HG02763 (cell line): ENCODE results near the gene DDX10.

ENCODE experiments used
- ATAC-seq: cut with Tn5 transposase; IDR thresholded peaks from one replicate; pipeline ENCODE4 v1.9.1; 2021; ENCODE audit warnings: mild to moderate bottlenecking, moderate library complexity; ENCODE audit not compliant: unreplicated experiment

The DDX10 gene

DNA sequence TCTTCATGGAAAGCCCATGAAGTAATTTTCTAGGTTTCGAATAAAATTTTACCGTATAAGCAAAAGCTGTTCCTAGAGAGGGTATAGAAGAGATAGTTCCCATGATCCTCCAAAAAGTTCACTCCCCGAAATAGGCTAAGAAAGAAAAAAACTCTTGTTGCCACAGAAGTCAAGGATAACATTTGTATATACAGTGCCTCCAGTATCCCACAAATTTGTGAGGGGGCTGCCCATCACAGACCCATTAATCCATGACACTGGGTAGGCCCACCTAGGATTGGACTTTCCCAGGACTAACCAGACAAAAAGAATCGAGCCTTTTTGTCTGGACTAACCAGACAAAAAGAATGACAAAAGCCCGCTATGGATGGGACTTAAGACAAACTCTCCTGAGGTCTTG, 233.0 kb downstream of the DDX10 start:
- no peak for ATAC-seq

DNA sequence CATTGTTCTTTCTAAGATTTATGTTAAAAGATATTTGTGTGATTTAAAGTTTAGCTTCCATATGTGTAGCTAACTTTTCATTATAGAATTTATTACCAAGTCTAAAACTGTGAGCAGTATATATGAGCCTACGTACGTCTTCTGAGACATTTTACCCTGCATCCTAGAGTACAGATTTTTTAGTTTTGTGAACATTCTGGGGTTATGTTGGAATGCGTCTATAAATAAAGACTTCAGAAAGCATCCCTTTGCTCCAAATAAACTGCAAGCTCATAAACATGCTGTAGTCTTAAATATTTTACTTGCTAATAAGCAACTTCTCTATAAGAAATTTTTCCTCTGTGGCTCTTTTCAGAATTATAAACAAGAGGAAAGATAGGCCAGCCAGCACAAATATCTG, 236.5 kb downstream of the DDX10 start:
- no peak for ATAC-seq

DNA sequence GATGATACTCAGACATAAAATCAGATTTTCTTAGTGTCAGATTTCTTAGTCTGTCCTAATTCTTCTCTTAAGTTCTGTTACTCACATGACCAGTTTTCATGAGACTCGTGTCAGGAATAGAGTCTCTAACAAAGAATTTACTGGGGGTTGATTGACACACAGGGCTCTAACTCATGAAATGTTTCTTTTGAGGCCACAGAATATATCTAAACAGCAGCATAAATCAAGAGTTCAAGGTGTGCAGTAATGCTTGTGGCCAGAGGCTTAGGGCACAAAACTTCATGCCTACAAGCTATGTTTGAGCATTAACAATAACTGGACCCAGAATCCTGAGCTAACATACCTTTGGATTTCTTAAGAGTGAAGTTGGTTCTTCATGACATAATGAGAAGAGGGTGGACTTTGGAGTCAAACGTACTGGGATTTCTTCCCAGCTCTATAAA, 237.2 kb downstream of the DDX10 start:
- no peak for ATAC-seq

DNA sequence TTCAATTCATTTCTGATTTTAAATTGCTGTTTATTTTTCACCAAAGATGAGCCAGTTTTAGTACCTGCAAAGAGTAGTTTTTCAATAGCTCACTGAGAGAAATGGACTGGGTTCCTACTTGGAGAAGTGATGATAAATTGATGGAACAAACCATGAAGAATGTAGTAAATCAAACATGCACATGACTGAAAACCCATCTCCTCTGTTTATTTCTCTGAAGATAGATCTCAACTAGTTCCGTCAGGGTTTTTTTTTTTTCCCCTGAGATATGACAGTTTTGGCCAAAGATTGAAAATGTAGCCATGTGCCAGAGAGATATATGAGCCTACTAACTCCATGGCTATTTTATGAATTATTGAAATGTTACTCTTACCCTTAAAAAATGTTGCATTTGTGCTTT, 239.6 kb downstream of the DDX10 start:
- ATAC-seq = no peak

DNA sequence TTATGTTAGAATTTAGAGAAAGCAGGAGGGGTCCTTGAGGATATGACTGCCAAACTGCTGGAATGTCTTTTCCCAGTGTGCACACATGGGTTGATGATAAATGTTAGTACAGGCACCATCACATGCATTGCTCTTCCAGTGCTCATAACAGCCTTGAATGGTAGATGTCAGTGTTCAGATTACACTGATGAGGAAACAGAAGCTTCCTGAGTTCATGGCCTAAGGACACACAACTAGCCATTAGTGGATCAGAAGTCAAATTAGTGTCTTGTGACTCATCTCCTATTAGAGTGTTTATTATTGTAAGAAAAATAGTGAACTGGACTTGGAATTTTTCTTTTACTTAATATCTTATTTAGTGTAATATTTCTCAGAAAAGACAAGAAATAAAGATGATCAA, 241.5 kb downstream of the DDX10 start:
- no peak for ATAC-seq

DNA sequence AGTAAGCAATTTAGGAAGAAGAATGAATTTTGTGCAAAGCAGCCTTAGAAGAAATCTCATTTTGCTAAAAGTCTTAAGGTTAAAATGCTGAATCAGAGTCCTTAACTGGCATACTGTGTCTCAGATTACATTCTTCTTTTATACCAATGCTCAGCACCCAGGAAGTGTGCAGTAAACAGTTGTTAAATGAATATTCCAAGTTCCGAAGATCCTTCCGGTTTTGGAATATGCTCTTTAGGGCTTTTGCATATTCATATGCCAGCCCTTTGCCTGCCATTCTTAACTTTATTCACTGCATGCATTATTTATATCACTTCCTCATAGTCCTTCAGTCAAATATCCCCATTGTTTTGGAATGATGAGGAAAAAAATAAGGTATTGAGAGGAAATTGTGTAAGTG, 242.0 kb downstream of the DDX10 start:
- no peak for ATAC-seq

DNA sequence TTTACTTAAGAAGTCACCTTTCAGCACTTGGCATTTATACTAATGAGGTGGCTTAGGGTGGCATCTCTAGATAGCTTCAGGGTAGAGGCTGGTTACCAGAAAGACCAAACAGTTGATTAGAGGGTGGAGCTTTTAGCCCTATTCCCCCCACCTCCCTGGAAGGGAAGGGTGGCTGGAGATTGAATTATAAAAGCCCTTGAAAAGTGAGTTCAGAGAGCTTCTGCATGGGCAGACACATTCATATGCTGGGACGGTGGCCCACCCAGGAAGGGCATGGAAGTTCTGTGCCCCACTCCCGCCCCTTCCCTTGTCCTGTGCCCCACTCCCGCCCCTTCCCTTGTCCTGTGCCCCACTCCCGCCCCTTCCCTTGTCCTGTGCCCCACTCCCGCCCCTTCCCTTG, 244.2 kb downstream of the DDX10 start:
- ATAC-seq = no peak

DNA sequence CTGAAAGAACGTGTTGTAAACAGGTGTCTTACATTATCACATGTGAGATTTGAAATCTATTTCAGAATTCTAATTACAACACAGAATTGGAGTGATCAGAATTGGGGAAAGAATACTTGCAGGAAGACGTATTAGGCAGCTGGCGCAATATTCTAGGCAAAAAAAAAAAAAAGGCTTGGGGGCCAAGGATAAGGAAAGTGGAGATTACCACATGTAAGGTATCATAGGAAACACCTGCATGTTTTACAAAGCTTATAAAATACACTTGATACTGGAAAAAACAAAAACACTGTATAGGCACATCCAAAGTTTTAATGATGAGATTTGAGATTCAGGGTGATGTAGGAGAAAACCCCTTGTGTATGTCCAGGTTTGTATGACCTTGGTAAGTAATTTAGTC, 245.1 kb downstream of the DDX10 start:
- ATAC-seq = no peak

DNA sequence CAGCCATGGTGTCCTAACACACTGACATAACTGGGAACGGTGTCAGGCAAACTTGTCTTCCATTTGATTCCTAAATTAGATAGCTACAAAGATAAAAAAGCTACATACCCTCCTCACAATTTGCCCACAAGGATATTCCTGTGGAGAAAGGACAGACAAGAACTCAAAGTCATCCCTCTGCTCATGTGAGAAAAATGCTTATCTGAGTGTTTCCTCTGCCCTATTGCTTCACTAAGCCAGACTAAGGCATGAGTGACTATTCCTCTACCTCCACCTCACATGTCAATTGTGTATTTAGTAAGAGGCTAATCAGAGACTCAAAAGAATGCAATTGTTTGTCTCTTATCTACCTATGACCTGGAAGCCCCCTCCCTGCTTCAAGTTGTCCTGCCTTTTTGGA, 247.7 kb downstream of the DDX10 start:
- ATAC-seq = no peak

DNA sequence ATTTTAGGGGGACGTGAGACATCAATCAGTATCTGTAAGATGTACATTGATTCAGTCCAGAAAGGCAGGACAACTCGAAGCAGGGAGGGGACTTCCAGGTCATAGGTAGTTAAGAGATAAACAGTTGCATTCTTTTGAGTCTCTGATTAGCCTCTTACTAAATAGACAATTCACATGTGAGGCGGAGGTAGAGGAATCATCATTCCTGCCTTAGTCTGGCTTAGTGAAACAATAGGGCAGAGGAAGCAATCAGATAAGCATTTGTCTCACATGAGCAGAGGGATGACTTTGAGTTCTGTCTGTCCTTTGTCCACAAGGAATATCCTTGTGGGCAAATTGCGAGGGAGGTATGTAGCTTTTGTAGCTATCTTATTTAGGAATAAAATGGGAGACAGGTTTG, 248.3 kb downstream of the DDX10 start:
- no peak for ATAC-seq

DNA sequence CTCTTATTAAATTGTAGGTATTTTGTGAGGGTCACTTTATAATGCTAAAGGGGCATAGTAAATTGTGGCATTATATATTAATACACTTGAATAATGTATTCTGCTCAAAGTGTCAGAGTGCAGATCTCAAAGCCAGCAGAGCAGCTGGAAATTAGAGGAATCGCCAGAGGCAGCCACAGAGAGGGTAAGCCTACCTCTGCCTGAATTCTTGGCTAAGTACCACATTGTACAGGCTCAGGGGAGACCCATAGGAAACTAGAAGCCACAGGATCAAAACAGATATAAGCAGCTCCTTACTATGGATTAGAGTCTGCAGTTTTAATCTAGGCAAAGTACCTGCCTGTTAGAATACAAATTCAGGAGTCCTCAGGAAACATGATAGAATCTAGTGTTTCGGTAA, 249.3 kb downstream of the DDX10 start:
- no peak for ATAC-seq

DNA sequence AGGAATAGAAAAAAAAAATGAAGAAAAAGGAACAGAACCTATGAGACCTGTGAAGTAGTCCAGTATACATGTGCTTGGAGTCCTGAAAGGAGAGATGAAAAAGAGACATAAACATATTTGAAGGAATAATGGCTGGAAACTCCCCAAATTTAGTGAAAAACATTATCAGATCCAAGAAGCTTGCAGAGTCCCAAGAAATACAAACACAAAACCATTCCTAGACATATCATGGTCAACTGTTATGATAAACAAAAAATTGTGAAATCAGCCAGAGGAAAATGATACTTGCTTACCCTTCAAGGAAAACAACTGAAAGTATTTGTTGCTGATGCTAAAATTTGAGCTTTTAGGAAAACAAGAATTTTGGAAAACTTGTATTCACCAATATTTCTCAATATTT, 250.1 kb downstream of the DDX10 start:
- no peak for ATAC-seq

DNA sequence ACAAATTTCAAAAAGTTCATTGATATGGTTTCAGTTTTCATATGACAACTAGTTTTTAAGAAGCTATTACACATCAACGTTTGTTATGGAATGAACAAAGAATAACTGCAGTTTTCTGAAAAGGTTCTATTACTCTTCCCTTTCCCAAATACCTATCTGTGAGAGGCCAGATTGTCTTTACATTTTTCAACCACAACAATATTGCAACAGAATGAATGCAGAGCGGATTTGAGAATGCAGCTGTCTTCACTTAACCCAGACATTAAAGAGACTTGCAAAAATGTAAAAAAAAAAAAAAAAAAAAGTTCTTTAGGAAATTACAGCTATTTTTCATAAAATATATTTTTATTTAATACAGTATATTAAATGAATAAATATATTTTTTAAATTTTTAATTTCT, 250.8 kb downstream of the DDX10 start:
- no peak for ATAC-seq

DNA sequence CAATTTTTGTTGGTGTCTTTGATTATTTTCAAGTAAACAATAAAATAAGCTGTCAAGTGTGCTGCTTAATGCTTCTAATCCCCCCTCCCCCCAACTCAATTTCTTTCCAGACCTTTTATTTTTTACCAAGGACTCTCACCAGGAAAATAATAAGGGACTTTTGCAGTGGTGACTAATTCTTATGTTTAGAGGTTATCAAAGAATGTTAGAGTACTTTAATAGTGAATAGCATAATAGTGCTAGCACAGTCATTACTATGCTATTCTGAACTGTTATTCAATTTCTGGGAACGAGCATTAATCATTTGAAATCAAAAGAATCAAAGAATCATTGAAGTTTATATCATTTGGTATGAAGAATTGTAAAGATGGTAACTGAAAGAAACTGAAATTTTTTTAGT, 251.4 kb downstream of the DDX10 start:
- ATAC-seq = no peak

DNA sequence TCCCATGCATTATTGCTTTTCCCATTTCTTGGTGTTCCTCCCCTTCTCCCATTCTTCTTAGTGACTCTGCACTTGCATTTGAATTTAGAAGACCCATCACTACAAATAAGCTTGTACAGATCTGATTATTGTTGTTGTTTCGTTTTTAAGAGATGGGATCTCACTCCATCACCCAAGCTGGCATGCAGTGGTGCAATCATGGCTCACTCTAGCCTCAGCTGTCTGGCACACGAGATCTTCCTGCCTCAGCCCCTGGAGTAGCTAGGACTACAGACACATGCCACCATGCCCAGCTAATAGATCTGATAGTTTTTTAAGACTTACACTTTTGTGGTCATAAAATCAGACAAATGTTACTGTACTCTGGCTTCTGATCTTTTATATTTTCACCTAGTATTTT, 252.1 kb downstream of the DDX10 start:
- ATAC-seq = no peak

DNA sequence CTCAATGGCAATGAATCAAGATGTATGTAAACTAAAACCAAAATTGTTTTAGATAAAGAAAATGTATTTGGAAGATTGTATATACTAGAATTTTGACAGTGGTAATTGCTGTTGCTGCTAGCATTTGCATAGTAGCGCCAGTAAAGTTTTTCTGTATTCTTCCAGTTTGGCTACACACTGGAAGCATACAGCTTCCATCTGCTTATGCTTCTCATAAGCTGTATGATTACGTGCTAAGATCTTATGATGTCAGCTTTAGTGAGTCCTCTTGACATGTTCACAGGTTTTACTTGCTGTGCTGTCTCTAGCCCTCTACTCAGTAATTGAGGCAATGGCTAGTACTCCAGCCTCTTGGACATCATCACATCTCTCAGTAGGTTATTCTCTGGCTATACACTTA, 256.3 kb downstream of the DDX10 start:
- no peak for ATAC-seq

DNA sequence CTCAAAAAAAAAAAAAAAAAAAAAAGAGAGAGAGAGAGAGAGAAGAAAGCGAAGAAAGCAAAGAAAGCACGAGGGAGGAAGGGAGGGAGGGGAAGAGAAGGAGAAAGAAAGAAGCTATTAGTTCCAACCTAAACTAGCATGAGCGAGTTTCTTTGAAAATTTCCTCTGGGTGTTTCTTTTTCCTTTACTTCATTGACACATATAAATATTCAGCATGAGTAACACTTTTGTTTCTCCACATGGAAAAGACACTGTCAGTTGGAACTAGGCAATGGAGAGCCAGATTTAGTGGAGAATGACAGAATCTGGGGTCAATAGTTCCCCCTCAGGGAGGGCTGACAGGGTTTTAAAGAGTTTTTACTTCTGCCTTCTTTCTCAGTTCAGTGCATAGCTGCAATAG, 257.4 kb downstream of the DDX10 start:
- ATAC-seq = no peak

DNA sequence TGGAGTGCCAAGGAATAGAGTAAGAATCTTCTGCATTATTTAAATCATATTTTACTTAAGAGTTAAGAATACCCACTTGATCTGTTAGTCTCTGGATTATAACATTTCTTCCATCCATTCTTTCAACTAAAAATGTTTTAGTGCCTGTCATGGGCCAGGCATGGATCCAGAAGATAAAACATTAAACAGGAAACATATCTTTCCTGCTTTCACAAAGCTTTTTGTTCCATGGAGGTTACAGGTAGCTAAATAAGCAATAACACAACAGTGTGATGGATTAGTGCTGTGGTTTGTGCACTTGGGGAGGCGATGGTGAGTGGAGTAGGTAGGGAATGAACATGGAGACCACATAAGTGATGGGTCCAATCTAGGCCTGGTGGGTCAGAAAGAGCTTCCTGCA, 258.5 kb downstream of the DDX10 start:
- ATAC-seq = no peak

DNA sequence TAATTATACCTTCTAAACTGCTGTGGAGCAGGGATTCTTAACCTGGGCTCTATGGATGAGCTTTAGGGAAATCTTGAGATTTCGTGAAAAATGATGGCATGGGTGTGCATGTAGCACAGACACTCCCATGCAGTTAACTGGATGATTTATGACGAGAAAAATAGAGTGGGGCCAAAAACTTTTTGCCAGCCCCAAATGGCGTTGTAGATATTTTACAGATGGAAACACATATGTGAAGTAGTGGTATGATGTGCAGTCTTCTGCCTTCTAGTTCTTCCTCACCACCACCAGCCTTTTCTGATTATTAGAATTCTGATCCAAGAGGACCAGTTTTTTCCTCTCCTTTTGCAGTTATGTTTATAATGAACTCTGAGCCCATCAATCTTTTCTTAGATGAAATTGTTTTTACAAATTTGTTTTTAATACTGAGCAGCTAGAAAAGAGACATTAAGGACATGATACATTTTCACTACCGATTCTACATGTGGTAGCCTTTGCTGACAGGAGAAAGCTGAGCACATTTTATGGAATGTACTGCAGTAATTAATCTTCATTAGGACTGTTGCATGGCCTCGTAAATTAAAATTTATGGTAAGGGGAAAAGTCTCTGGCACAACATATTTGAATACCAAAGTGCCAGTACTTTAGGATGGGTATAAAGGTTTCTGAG, 261.4 kb downstream of the DDX10 start:
- no peak for ATAC-seq

DNA sequence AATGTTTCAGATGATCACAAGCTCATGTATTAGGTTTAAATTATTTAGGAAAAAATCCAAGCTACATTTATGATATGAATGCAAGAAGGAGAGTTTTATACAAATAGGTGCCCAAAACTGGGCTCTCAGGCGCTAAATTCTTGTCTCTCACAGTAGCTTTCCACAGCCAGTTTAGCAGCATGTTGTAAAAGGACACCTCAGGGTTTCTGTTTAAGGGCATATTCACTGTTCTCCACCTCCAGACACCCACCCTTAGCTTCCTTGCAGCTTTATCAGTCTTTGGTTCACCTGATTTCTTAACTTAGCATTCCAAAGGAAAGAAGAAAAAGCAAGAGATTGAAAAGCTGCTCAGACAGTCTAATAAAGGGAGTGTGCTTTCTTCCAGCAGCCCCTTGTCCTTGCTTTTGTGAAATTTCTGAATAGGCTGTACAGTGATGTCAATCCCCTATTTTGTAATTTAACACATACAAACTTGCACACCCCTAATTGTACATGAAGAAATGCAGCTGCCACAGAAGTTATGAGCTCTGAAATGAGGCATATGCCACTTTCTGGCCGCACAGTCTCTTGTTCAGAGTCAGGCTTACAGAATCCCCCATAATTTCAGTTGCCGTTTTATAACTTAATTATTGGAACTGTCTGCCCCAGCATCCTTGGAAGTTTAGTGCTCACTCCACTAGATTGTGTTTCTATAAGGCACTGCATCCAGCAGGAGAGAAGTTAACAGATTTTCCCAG, 262.1 kb downstream of the DDX10 start:
- no peak for ATAC-seq

DNA sequence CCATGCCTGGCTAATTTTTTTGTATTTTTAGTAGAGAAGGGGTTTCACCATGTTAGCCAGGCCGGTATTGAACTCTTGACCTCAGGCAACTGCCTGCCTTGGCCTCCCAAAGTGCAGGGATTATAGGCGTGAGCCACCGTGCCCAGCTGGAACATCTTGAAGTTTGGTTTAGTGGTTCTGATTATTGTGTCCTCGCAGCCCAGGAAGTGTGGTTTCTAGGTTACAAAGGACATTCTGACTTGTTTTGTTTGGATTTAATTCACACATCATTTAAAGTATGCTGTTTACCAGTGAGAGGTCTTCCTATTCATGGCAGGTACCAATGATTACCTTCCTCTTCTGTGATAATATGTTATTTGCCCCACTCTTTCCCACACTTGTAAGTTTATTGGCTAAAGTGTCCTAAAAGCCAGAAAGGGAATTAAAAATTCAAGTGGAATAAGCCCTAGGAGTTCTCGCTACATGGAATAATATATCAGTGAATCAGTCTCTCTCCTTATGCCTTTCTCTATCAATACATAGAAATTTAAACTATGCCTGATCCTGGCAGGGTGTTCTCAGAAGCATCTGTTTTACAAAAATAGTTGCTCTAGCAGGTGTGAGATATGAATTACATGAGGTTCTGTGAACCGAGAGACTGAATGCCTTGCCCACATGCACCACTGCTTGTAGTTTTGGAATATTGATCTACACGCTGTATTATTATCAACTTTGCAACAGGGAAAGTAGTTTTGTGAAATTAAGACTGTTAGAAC, 263.1 kb downstream of the DDX10 start:
- no peak for ATAC-seq

DNA sequence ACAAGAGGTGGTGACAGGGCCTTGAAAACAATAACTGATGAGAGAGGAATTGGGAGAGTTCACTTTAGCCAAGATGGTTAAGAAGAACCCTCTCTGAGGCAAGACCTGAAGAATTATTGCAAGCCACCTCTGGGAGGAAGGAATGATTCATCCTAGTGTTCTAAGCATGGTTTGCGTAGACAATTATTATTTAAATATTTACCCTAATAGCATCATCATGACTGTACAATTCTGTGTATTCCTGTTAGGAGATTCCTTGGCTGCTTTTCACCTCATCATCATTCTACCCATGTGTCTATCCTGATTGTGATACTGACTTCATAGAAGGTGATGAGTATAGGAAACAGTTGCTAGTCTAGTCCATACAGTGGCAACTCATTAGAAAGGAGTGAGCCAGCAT, 264.4 kb downstream of the DDX10 start:
- no peak for ATAC-seq
